H9 (cell line): Measurements from ENCODE around the gene NRG2. TPM values are rescaled to one million over a fixed set of nuclear protein-coding genes. Genes with fewer than 3 reads are reported as not detected.

ENCODE experiments used
- DNase-seq: peaks from one replicate; pipeline ENCODE4 v3.0.0-alpha.2; 2017
- H2AFZ ChIP-seq: one replicate; pipeline ENCODE4 v1.6.1; 2013; ENCODE audit warnings: mild to moderate bottlenecking, low read length, control low read depth, moderate library complexity
- H2AK5ac ChIP-seq: 2 replicates; pipeline ENCODE4 v1.6.1; 2013; ENCODE audit warnings: low read length, control low read depth, mixed read lengths; ENCODE audit not compliant: insufficient read length
- H2BK120ac ChIP-seq: one replicate; pipeline ENCODE4 v1.6.1; 2013; ENCODE audit warnings: low read depth, mild to moderate bottlenecking, low read length, control low read depth, inconsistent platforms; ENCODE audit not compliant: poor library complexity, severe bottlenecking
- H2BK12ac ChIP-seq: 2 replicates; pipeline ENCODE4 v1.6.1; 2013; ENCODE audit warnings: low read length, control low read depth, mixed read lengths, low read depth; ENCODE audit not compliant: insufficient read length
- H2BK15ac ChIP-seq: 2 replicates; pipeline ENCODE4 v1.6.1; 2013; ENCODE audit warnings: low read depth, low read length, control low read depth
- H2BK20ac ChIP-seq: one replicate; pipeline ENCODE4 v1.6.1; 2013; ENCODE audit warnings: low read depth, mild to moderate bottlenecking, low read length, control low read depth, inconsistent platforms; ENCODE audit not compliant: poor library complexity, severe bottlenecking
- H2BK5ac ChIP-seq: 2 replicates; pipeline ENCODE4 v1.6.1; 2013; ENCODE audit warnings: low read length, control low read depth, mixed read lengths; ENCODE audit not compliant: insufficient read length
- H3K14ac ChIP-seq: 2 replicates; pipeline ENCODE4 v1.6.1; 2013; ENCODE audit warnings: low read length, control low read depth; ENCODE audit not compliant: insufficient read depth
- H3K18ac ChIP-seq: 2 replicates; pipeline ENCODE4 v1.6.1; 2013; ENCODE audit warnings: low read depth, mild to moderate bottlenecking, mixed read lengths, low read length, control low read depth; ENCODE audit not compliant: insufficient read length
- H3K23ac ChIP-seq: 2 replicates; pipeline ENCODE4 v1.6.1; 2013; ENCODE audit warnings: low read length, control low read depth, mixed read lengths, low read depth; ENCODE audit not compliant: insufficient read length
- H3K23me2 ChIP-seq: 2 replicates; pipeline ENCODE4 v1.6.1; 2013; ENCODE audit warnings: low read depth, mild to moderate bottlenecking, mixed read lengths, low read length, control low read depth; ENCODE audit not compliant: insufficient read length, poor library complexity, severe bottlenecking
- H3K27ac ChIP-seq: 2 replicates; pipeline ENCODE4 v1.5.1; 2013; ENCODE audit warnings: low read length, control low read depth, mixed read lengths, low read depth; ENCODE audit not compliant: insufficient read length
- H3K27me3 ChIP-seq: 2 replicates; pipeline ENCODE4 v1.6.1; 2013; ENCODE audit warnings: low read length, control low read depth, inconsistent platforms; ENCODE audit not compliant: insufficient read depth
- H3K4ac ChIP-seq: 2 replicates; pipeline ENCODE4 v1.6.1; 2013; ENCODE audit warnings: low read depth, mild to moderate bottlenecking, control low read depth, inconsistent platforms, low read length, moderate library complexity
- H3K4me1 ChIP-seq: 2 replicates; pipeline ENCODE4 v1.6.1; 2013; ENCODE audit warnings: low read length, control low read depth, inconsistent platforms; ENCODE audit not compliant: insufficient read depth
- H3K4me2 ChIP-seq: 2 replicates; pipeline ENCODE4 v1.6.1; 2013; ENCODE audit warnings: low read length, control low read depth, mixed read lengths; ENCODE audit not compliant: insufficient read length, insufficient read depth
- H3K56ac ChIP-seq: 2 replicates; pipeline ENCODE4 v1.6.1; 2013; ENCODE audit warnings: low read depth, mild to moderate bottlenecking, mixed read lengths, low read length, control low read depth; ENCODE audit not compliant: insufficient read length
- H3K79me1 ChIP-seq: 2 replicates; pipeline ENCODE4 v1.6.1; 2013; ENCODE audit warnings: low read depth, mild to moderate bottlenecking, moderate library complexity, low read length, control low read depth, inconsistent platforms; ENCODE audit not compliant: insufficient read depth, poor library complexity, severe bottlenecking
- H3K79me2 ChIP-seq: 2 replicates; pipeline ENCODE4 v1.6.1; 2013; ENCODE audit warnings: low read length, control low read depth, inconsistent platforms; ENCODE audit not compliant: insufficient read depth
- H3K9ac ChIP-seq: 2 replicates; pipeline ENCODE4 v1.6.1; 2013; ENCODE audit warnings: low read length, control low read depth, mixed read lengths; ENCODE audit not compliant: insufficient read length; ENCODE audit errors: extremely low read depth
- H3K9me3 ChIP-seq: one replicate; pipeline ENCODE4 v1.6.1; 2013; ENCODE audit warnings: low read depth, low read length, inconsistent platforms; ENCODE audit not compliant: control insufficient read depth
- H3T11ph ChIP-seq: one replicate; pipeline ENCODE4 v1.6.1; 2013; ENCODE audit warnings: mild to moderate bottlenecking, low read length, control low read depth, inconsistent platforms
- H4K20me1 ChIP-seq: one replicate; pipeline ENCODE4 v1.6.1; 2013; ENCODE audit not compliant: control insufficient read depth, insufficient read length, insufficient read depth
- H4K5ac ChIP-seq: 2 replicates; pipeline ENCODE4 v1.6.1; 2013; ENCODE audit warnings: low read depth, mild to moderate bottlenecking, mixed read lengths, low read length, control low read depth; ENCODE audit not compliant: insufficient read length
- H4K8ac ChIP-seq: replicated peaks from 2 replicates; pipeline ENCODE4 v1.6.1; 2013; ENCODE audit warnings: low read length, control low read depth, mixed read lengths, low read depth; ENCODE audit not compliant: insufficient read length
- H4K91ac ChIP-seq: 2 replicates; pipeline ENCODE4 v1.6.1; 2013; ENCODE audit warnings: low read depth, mild to moderate bottlenecking, moderate library complexity, mixed read lengths, low read length, control low read depth; ENCODE audit not compliant: insufficient read length
- H3K27ac Mint-ChIP-seq, 3 experiments: 2 replicates in 2 of 3; 3 replicates in 1 of 3; pipeline ENCODE4 v1.8.0; 2020 to 2021; ENCODE audit warnings: mixed read lengths in 3 of 3, mild to moderate bottlenecking in 1 of 3, moderate library complexity in 1 of 3
- H3K27me3 Mint-ChIP-seq: 2 replicates; pipeline ENCODE4 v1.8.0; 2021; ENCODE audit warnings: low read depth, mild to moderate bottlenecking, moderate library complexity, mixed read lengths
- H3K36me3 Mint-ChIP-seq, 3 experiments: 2 replicates in 2 of 3; 3 replicates in 1 of 3; pipeline ENCODE4 v1.8.0; 2020 to 2021; ENCODE audit warnings: low read depth in 3 of 3, mixed read lengths in 3 of 3; ENCODE audit not compliant: insufficient read depth in 1 of 3
- H3K4me1 Mint-ChIP-seq, 2 experiments: 2 replicates each; pipeline ENCODE4 v1.8.0; 2020; ENCODE audit warnings: mixed read lengths in 2 of 2
- H3K4me3 Mint-ChIP-seq, 2 experiments: 2 replicates in 1 of 2; 3 replicates in 1 of 2; pipeline ENCODE4 v1.8.0; 2020 to 2021; ENCODE audit warnings: mild to moderate bottlenecking in 2 of 2, mixed read lengths in 2 of 2, moderate library complexity in 1 of 2
- H3K9me3 Mint-ChIP-seq, 2 experiments: 2 replicates in 1 of 2; 3 replicates in 1 of 2; pipeline ENCODE4 v1.8.0; 2020; ENCODE audit warnings: mild to moderate bottlenecking in 2 of 2, mixed read lengths in 2 of 2, moderate library complexity in 1 of 2
- WGBS: extraction: QIAGEN DNeasy Blood & Tissue Kit; methylation state at CpG from one replicate; pipeline ENCODE4 v1.1.7; 2013; ENCODE audit warnings: missing lambda C conversion rate, low lambda C conversion rate, mixed read lengths; ENCODE audit not compliant: insufficient read length; ENCODE audit errors: extremely low coverage; 5-methylcytosine and 5-hydroxymethylcytosine counted together
- total RNA-seq: library from RNA; stranded (reverse); gene quantifications from 2 replicates; pipeline ENCODE4 v1.2.1, GENCODE V29; 2021
- TF ChIP-seq, protein P1 (sequence below): fragments of 200-600 bp; sonication (generic); conservative IDR thresholded peaks from 3 replicates; pipeline ENCODE4 v1.8.0; 2021; ENCODE audit warnings: antibody characterized with exemption, mild to moderate bottlenecking

NRG2 gene
- total RNA-seq, 1 experiment from 2014 or later = not detected

DNA sequence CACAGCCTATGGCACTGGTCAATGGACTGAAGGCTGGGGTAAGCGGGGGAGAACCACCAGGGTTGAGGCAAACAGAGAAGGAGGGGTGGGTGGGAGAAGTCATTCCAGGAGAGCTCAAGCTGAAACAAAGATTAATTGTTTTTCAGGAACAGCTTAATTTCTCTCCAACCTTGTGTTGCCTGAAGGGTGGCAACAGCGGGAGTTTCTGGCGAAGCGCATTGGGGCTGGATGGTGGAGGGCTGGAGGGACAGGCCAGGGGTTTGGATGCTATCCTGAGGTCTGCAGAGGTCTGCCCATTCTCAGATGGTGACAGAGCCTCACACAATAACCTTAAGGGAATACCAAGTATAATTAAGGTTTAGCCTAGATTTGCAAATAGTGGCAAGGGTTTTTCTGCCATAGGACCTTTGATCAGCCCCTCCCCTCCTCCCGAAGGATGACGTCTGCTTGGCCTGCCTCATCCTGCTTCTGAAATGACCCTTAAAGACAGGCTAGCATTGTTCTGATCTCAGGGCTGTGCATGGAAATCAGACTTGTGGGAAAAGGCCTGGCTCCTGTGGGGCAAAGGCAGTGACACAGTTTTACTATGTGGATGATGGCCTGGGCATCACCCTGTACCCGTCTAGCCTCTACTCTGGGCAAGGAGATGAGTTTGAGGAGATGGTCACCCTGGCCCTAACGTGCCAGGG lies 214.7 kb downstream of the NRG2 start:
- no peak overlapping the region for H3K56ac ChIP-seq
- H3K14ac ChIP-seq = no peak overlapping the region; the same call in 1 of the 2 replicates
- H2BK120ac ChIP-seq = no peak overlapping the region
- H3K27ac ChIP-seq = no peak overlapping the region
- Mint-ChIP-seq H3K27ac (no peak overlapping the region), H3K9me3 (no peaks in the 10 kb centered on the region), H3K4me3 (no peak overlapping the region), H3K27me3 (peaks cover 81% of the 10 kb centered on the region), H3K4me1 (peaks cover 0 to under 1% of the 10 kb centered on the region in 2 experiments; a peak in 1 of 4 replicates), H3K36me3 (no peaks in the 10 kb centered on the region; a peak in 1 of 7 replicates)
- H3K4ac ChIP-seq = no peak overlapping the region
- H4K20me1 ChIP-seq = no peaks in the 10 kb centered on the region
- no peak overlapping the region for H3K9ac ChIP-seq
- H2AK5ac ChIP-seq = no peak overlapping the region
- no peak overlapping the region for H4K8ac ChIP-seq
- no peaks in the 10 kb centered on the region for H3K23me2 ChIP-seq
- H4K91ac ChIP-seq = no peak overlapping the region
- no peak overlapping the region for H2AFZ ChIP-seq
- no peak overlapping the region for H4K5ac ChIP-seq
- TF ChIP-seq, protein P1, sequence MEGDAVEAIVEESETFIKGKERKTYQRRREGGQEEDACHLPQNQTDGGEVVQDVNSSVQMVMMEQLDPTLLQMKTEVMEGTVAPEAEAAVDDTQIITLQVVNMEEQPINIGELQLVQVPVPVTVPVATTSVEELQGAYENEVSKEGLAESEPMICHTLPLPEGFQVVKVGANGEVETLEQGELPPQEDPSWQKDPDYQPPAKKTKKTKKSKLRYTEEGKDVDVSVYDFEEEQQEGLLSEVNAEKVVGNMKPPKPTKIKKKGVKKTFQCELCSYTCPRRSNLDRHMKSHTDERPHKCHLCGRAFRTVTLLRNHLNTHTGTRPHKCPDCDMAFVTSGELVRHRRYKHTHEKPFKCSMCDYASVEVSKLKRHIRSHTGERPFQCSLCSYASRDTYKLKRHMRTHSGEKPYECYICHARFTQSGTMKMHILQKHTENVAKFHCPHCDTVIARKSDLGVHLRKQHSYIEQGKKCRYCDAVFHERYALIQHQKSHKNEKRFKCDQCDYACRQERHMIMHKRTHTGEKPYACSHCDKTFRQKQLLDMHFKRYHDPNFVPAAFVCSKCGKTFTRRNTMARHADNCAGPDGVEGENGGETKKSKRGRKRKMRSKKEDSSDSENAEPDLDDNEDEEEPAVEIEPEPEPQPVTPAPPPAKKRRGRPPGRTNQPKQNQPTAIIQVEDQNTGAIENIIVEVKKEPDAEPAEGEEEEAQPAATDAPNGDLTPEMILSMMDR = no peak
- H2BK15ac ChIP-seq = no peak overlapping the region
- DNase-seq = no peak
- no peak overlapping the region for H3K18ac ChIP-seq
- H3K4me2 ChIP-seq = no peak overlapping the region
- no CpG with 5 or more reads among the region's 8 CpGs for WGBS
- no peak overlapping the region for H3T11ph ChIP-seq
- no peaks in the 10 kb centered on the region; the same call in 1 of the 2 replicates for H3K27me3 ChIP-seq
- H2BK12ac ChIP-seq = no peak overlapping the region
- no peak overlapping the region for H2BK20ac ChIP-seq
- no peaks in the 10 kb centered on the region for H3K4me1 ChIP-seq
- no peaks in the 10 kb centered on the region for H3K79me1 ChIP-seq
- no peak overlapping the region for H3K23ac ChIP-seq
- no peaks in the 10 kb centered on the region for H3K79me2 ChIP-seq
- no peak overlapping the region for H2BK5ac ChIP-seq
- no peaks in the 10 kb centered on the region for H3K9me3 ChIP-seq
